LNCAP (cell line): Measurements from ENCODE around the gene SMAD3.

Source experiments
- CTCF ChIP-seq: fragments of 450-650 bp; IDR thresholded peaks from 2 replicates; pipeline ENCODE4 v1.5.1; 2017; ENCODE audit warnings: mild to moderate bottlenecking

The SMAD3 gene

DNA sequence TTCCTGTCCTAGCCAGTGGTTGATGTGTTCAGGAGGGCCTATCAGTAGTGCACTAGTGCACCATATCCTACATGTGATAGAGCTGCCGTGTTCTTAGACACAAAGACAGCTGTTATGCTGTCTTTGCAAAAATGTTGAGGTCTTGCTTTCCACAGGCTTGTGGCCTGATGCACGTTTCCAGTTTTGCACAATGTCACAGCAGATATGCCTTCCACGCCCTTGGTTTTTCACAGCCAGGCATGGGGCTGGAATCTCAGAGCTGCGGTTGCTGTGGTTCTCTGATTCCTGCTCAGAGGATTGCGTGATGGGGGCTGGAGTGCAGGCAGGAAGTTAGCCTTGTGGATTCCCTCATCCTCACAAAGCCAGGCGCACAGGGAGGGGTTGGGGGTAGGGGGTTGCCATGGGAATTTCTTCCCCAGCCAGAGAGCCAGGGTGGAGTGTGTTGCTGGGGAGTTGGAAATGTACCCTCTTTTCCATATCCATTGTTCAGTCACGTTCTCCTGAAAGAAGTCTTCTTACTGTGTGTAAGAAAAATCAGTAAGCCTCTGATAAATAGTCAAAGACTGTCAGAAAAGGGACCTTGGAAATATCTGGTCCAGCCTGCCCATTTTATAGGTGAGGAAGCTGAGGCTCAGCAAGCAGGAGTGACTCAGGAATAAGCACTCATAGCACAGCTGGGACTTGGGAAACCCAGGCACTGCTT is 79.4 kb downstream of the SMAD3 start:
- TF ChIP-seq CTCF, result no peak

GRCh38 chr15:67145312-67145610 is 79.9 kb downstream of the SMAD3 start:
- TF ChIP-seq CTCF, result no peak

GRCh38 chr15:67145710-67146109 is 80.3 kb downstream of the SMAD3 start:
- no peak for TF ChIP-seq CTCF

- no peak for TF ChIP-seq CTCF
Measured at GRCh38 chr15:67146234-67146633, 80.8 kb downstream of the SMAD3 start.

GRCh38 chr15:67146875-67147381 is 81.5 kb downstream of the SMAD3 start:
- no peak for TF ChIP-seq CTCF

DNA sequence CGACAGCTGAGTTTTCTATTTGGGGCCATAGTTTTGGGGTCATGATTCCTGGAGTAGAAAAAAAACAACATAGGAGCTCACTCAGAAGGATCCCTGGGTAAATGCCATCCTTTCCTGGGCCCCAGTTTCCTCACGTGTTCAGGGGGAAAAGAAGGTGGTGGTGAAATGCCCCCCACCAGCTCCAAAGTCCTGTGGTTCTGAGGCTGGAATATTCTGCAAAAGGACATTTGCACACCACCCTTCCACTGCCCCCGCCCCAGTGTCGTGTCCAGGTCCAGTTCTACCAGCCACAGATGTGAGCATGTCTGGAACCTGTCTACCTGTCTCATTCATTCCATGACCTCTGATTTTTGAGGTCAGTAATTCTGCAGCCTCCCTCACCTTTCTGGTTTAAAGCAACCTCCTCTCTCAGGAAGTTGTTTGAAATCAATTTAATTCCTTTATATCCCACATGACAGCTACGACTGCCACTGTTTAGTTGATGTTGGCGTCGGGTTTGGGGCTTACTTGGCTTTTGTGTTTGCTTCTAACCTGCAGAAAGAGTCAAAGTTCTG is 82.1 kb downstream of the SMAD3 start:
- no peak for TF ChIP-seq CTCF

DNA sequence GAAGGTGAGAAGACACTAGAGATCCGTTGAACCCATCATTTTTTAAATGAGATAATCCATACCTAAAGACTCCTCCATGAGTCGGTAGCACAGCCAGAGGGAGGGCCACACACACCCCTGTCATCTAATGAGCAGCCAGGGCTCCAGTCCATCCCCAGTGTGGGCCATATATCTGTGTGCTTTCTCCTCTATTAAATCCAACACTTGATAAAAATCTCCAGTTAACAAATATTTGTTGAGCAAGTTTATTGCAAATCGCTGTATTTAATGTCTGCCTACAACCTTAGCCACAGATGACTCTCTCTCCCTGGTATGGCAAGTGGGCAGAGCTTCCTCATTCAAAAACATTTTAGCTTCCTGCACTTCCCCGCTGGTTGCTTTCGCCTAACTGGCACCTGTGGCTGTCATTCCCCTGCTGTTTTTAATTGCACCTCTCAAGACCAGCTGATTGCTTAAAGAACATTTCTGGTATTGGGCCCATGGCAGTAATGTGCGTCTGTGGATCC is 82.8 kb downstream of the SMAD3 start:
- no peak for TF ChIP-seq CTCF
